Bronchial epithelial cell (primary cell): ENCODE measurements around the gene CDC25C. TPM values are rescaled to one million over a fixed set of nuclear protein-coding genes. Genes with fewer than 3 reads are reported as not detected.
A peak's percentile ranks its signal among the peaks of the same experiment; 100 is the strongest.

Source experiments
- DNase-seq: peaks from one replicate; pipeline ENCODE4 v3.0.0-alpha.2; 2010; ENCODE audit warnings: low read depth
- FAIRE-seq: peaks from 2 replicates; lab custom pipeline; 2011; peaks lifted over from hg19 to GRCh38; lab: Jason Lieb, UNC
- H3K27me3 ChIP-seq: 2 replicates; pipeline ENCODE4 v1.5.1; 2011; ENCODE audit warnings: low read length; ENCODE audit not compliant: control insufficient read depth, insufficient read depth
- H3K36me3 ChIP-seq: 2 replicates; pipeline ENCODE4 v1.5.1; 2011; ENCODE audit warnings: low read length; ENCODE audit not compliant: control insufficient read depth, insufficient read depth
- H3K4me3 ChIP-seq: 2 replicates; pipeline ENCODE4 v1.5.1; 2011; ENCODE audit warnings: mild to moderate bottlenecking, low read depth, low read length, control low read depth
- CTCF ChIP-seq: IDR thresholded peaks from 2 replicates; pipeline ENCODE4 v1.5.1; 2011; ENCODE audit warnings: mild to moderate bottlenecking, moderate library complexity, low read length, control low read depth, inconsistent platforms; ENCODE audit not compliant: insufficient read depth, severe bottlenecking
- total RNA-seq: library from RNA; depleted of rRNA; stranded (reverse); fragments of >200 nt; gene quantifications from 2 replicates; pipeline ENCODE4 v1.2.1, GENCODE V29; 2014

The CDC25C gene
- total RNA-seq, 1 donor from 2014 or later = 0.26 TPM

GRCh38 chr5:138305797-138306196 is 25.8 kb downstream of the CDC25C start:
- no peak for TF ChIP-seq CTCF
- peak; percentile 7 for FAIRE-seq
- no peaks in the 10 kb centered on the region for H3K36me3 ChIP-seq
- H3K27me3 ChIP-seq = no peaks in the 10 kb centered on the region
- H3K4me3 ChIP-seq = no peak overlapping the region
- DNase-seq = peak; percentile 67

GRCh38 chr5:138303372-138303771 is 28.2 kb downstream of the CDC25C start:
- Histone ChIP-seq H3K36me3 (no peaks in the 10 kb centered on the region), H3K4me3 (no peak overlapping the region), H3K27me3 (no peaks in the 10 kb centered on the region)
- no peak for TF ChIP-seq CTCF
- FAIRE-seq (no peak), DNase-seq (peak; percentile 23)

- FAIRE-seq = no peak
Measured at GRCh38 chr5:138289296-138289695, 42.3 kb downstream of the CDC25C start.

GRCh38 chr5:138287246-138287645 is 44.4 kb downstream of the CDC25C start:
- FAIRE-seq (no peak), DNase-seq (no peak)
- H3K4me3 ChIP-seq = no peak overlapping the region
- H3K36me3 ChIP-seq = no peaks in the 10 kb centered on the region
- TF ChIP-seq CTCF = no peak
- no peaks in the 10 kb centered on the region for H3K27me3 ChIP-seq

More at GRCh38 chr5:138289296-138289695, 42.3 kb downstream of the CDC25C start:
- Histone ChIP-seq H3K36me3 (no peaks in the 10 kb centered on the region), H3K27me3 (no peaks in the 10 kb centered on the region), H3K4me3 (no peak overlapping the region)
- no peak for DNase-seq
- TF ChIP-seq CTCF = no peak

- DNase-seq (peak; percentile 68), FAIRE-seq (no peak)
- peak; percentile 73 for TF ChIP-seq CTCF
- no peaks in the 10 kb centered on the region for H3K36me3 ChIP-seq
- no peaks in the 10 kb centered on the region for H3K27me3 ChIP-seq
- H3K4me3 ChIP-seq = no peak overlapping the region
Measured at GRCh38 chr5:138282920-138283742, 48.5 kb downstream of the CDC25C start.
